Cardiac muscle cell (in vitro differentiated cells and primary cell): ENCODE results near the gene RALGPS1. TPM values are rescaled to one million over a fixed set of nuclear protein-coding genes. Genes with fewer than 3 reads are reported as not detected.

Experiments used
- DNase-seq, 2 donors: peaks; one replicate each; pipeline versions ENCODE4 v3.0.0 to v3.0.0-alpha.2; 2010 to 2017; ENCODE audit warnings: low read depth in 1 of 2, low spot score in 1 of 2
- H3K27ac ChIP-seq: fragments of 200-600 bp; sonication (generic); 2 replicates; pipeline ENCODE4 v1.5.1; 2016
- H3K27me3 ChIP-seq: fragments of 200-600 bp; sonication (generic); 2 replicates; pipeline ENCODE4 v1.6.0; 2016; ENCODE audit warnings: control low read depth
- H3K36me3 ChIP-seq: fragments of 200-600 bp; sonication (generic); 2 replicates; pipeline ENCODE4 v1.5.1; 2016; ENCODE audit warnings: control low read depth
- H3K4me1 ChIP-seq: fragments of 200-600 bp; sonication (generic); 2 replicates; pipeline ENCODE4 v1.8.1; 2017; ENCODE audit warnings: low read depth, mild to moderate bottlenecking, mixed run types
- H3K4me3 ChIP-seq: fragments of 200-600 bp; sonication (generic); 2 replicates; pipeline ENCODE4 v1.5.1; 2016; ENCODE audit warnings: mild to moderate bottlenecking
- H3K9me3 ChIP-seq: fragments of 200-600 bp; sonication (generic); 2 replicates; pipeline ENCODE4 v1.5.1; 2017; ENCODE audit warnings: low read depth, mild to moderate bottlenecking, control low read depth
- CTCF ChIP-seq: IDR thresholded peaks from 2 replicates; pipeline ENCODE4 v1.5.1; 2012; ENCODE audit warnings: low read depth, mild to moderate bottlenecking, low read length
- polyA plus RNA-seq: library from polyadenylated mRNA; unstranded; fragments of >200 nt; fragmentation: Nextera tagmentation; extraction: Ambion mirVana; gene quantifications from 2 replicates; pipeline ENCODE4 v1.2.1, GENCODE V29; 2016
- total RNA-seq: library from RNA; depleted of rRNA; stranded (reverse); fragments of >200 nt; gene quantifications from 2 replicates; pipeline ENCODE4 v1.2.3, GENCODE V29; 2016

Gene RALGPS1
- total and polyA plus RNA-seq, 2 experiments from 2014 or later: 14.1 to 16.1 TPM

- Histone ChIP-seq H3K27me3 (no peaks in the 10 kb centered on the region), H3K36me3 (no peaks in the 10 kb centered on the region), H3K4me1 (no peaks in the 10 kb centered on the region), H3K9me3 (no peaks in the 10 kb centered on the region), H3K4me3 (no peak overlapping the region), H3K27ac (no peak overlapping the region)
- no peak for TF ChIP-seq CTCF
- DNase-seq: no peak
Measured at GRCh38 chr9:127032256-127032655, 117.7 kb downstream of the RALGPS1 start.

- Histone ChIP-seq H3K4me1 (no peaks in the 10 kb centered on the region), H3K36me3 (no peaks in the 10 kb centered on the region), H3K9me3 (no peaks in the 10 kb centered on the region), H3K27ac (no peak overlapping the region), H3K4me3 (no peak overlapping the region), H3K27me3 (no peaks in the 10 kb centered on the region)
- no peak for TF ChIP-seq CTCF
- DNase-seq: no peak
Measured at GRCh38 chr9:127033061-127033460, 118.5 kb downstream of the RALGPS1 start.

GRCh38 chr9:127033789-127034188 lies 119.2 kb downstream of the RALGPS1 start:
- DNase-seq: peak in 1 of 2 donors; percentile 64
- Histone ChIP-seq H3K4me1 (no peaks in the 10 kb centered on the region), H3K9me3 (no peaks in the 10 kb centered on the region), H3K27me3 (no peaks in the 10 kb centered on the region), H3K27ac (no peak overlapping the region), H3K36me3 (no peaks in the 10 kb centered on the region), H3K4me3 (no peak overlapping the region)
- TF ChIP-seq CTCF: no peak

- H3K27me3 ChIP-seq: no peaks in the 10 kb centered on the region
- no peaks in the 10 kb centered on the region for H3K36me3 ChIP-seq
- no peaks in the 10 kb centered on the region for H3K4me1 ChIP-seq
- H3K27ac ChIP-seq: no peak overlapping the region
- DNase-seq: no peak
- no peak for TF ChIP-seq CTCF
- H3K4me3 ChIP-seq: no peak overlapping the region
- no peaks in the 10 kb centered on the region for H3K9me3 ChIP-seq
Measured at GRCh38 chr9:127034691-127035090, 120.1 kb downstream of the RALGPS1 start.

- Histone ChIP-seq H3K9me3 (no peaks in the 10 kb centered on the region), H3K4me1 (no peaks in the 10 kb centered on the region), H3K4me3 (no peak overlapping the region), H3K27me3 (no peaks in the 10 kb centered on the region), H3K27ac (no peak overlapping the region), H3K36me3 (no peaks in the 10 kb centered on the region)
- peak in 1 of 2 donors; percentile 96 for DNase-seq
- TF ChIP-seq CTCF: no peak
Measured at GRCh38 chr9:127035423-127035822, 120.8 kb downstream of the RALGPS1 start.

GRCh38 chr9:127035948-127036347 lies 121.4 kb downstream of the RALGPS1 start:
- no peak for TF ChIP-seq CTCF
- peak in 1 of 2 donors; percentile 95 for DNase-seq
- no peaks in the 10 kb centered on the region for H3K4me1 ChIP-seq

More at GRCh38 chr9:127035948-127036347, 121.4 kb downstream of the RALGPS1 start:
- H3K4me3 ChIP-seq: no peak overlapping the region
- no peaks in the 10 kb centered on the region for H3K27me3 ChIP-seq
- no peaks in the 10 kb centered on the region for H3K9me3 ChIP-seq
- no peak overlapping the region for H3K27ac ChIP-seq
- no peaks in the 10 kb centered on the region for H3K36me3 ChIP-seq
